ENCODE measurements around the gene ACYP2.
"Not testable (repeated sequence)": the region's sequence is repeated elsewhere in the genome, so short reads cannot be mapped to it uniquely, and the experiment has no call there.

The ACYP2 gene

DNA sequence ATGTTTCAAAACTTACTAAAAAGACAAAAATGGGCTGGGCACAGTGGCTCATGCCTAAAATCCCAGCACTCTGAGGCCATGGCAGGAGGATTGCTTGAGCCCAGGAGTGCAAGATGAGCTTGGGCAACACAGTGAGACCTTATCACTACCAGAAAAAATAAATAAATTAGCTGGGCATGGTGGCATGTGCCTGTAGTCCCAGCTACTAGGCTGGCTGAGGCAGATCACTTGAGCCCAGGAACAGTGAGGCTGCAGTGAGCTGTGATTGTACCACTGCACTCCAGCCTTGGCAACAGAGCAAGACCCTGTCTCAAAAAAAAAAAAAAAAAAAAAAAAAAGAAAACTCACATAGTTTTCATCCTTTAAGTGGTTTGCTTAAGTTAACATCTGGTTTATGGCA lies 134.2 kb downstream of the ACYP2 start:
- Mint-ChIP-seq H3K27ac (no peak overlapping the region), H3K4me3 (no peak overlapping the region), H3K4me1 (ENCODE audit: low read depth) (no peaks in the 10 kb centered on the region), H3K27me3 (no peaks in the 10 kb centered on the region), H3K36me3 (ENCODE audit: low read depth) (peaks cover 3% of the 10 kb centered on the region), H3K9me3 (peaks cover 2% of the 10 kb centered on the region)
- DNase-seq, result no peak

GRCh38 chr2:54254180-54254579 lies 138.8 kb downstream of the ACYP2 start:
- peaks cover 2% of the 10 kb centered on the region for H3K9me3 Mint-ChIP-seq
- H3K27me3 Mint-ChIP-seq, result no peaks in the 10 kb centered on the region
- no peaks in the 10 kb centered on the region for H3K4me1 Mint-ChIP-seq (ENCODE audit: low read depth)
- DNase-seq, result no peak
- peaks cover 5% of the 10 kb centered on the region for H3K36me3 Mint-ChIP-seq (ENCODE audit: low read depth)
- H3K27ac Mint-ChIP-seq, result no peak overlapping the region
- no peak overlapping the region for H3K4me3 Mint-ChIP-seq

- H3K4me1 Mint-ChIP-seq (ENCODE audit: low read depth), result no peaks in the 10 kb centered on the region
- H3K27ac Mint-ChIP-seq, result no peak overlapping the region
- DNase-seq, result no peak
- H3K27me3 Mint-ChIP-seq, result no peaks in the 10 kb centered on the region
- H3K9me3 Mint-ChIP-seq, result peaks cover 2% of the 10 kb centered on the region
- peaks cover 5% of the 10 kb centered on the region for H3K36me3 Mint-ChIP-seq (ENCODE audit: low read depth)
- H3K4me3 Mint-ChIP-seq, result no peak overlapping the region
Measured at GRCh38 chr2:54255230-54256090, 140.0 kb downstream of the ACYP2 start.

DNA sequence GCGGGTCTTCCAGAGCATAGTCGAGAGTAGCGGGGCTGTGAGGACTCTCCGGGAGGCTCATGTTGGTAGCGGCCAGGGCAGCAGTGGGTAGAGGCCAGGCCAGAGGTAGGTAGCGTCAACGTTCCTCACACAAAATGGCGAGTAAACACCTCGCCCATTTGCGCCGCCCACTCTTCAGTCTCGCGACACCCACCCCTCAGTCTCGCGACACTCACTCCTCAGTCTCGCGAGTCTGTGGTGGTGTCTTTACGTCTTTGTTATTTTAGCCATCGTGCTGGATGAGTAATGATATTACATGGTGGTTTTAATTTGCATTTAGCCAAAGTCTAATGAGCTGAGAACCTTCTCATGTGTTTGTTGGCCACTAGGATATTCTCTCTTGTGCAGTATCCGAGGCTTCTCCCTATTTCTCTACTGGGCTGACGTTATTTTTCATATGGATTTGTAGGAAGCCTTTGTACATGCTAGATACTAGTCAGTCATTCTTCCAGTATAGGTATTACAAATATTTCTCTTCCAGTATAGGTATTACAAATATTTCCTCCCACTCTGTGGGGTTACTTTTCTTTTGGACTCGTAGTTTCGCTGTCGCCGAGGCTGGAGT lies 140.8 kb downstream of the ACYP2 start, which contains the start of gene TSPYL6:
TSPYL6 (minus strand) TSS at position 139 of the 604 bp plus-strand sequence; CDS start at position 61, 78 bp downstream.
- DNase-seq, result no peak
- Mint-ChIP-seq H3K27me3 (no peaks in the 10 kb centered on the region), H3K27ac (no peak within 1 kb of the TSS), H3K4me1 (ENCODE audit: low read depth) (no peaks in the 10 kb centered on the region), H3K9me3 (peaks cover 2% of the 10 kb centered on the region), H3K36me3 (ENCODE audit: low read depth) (peaks cover 5% of the 10 kb centered on the region), H3K4me3 (no peak within 1 kb of the TSS)

DNA sequence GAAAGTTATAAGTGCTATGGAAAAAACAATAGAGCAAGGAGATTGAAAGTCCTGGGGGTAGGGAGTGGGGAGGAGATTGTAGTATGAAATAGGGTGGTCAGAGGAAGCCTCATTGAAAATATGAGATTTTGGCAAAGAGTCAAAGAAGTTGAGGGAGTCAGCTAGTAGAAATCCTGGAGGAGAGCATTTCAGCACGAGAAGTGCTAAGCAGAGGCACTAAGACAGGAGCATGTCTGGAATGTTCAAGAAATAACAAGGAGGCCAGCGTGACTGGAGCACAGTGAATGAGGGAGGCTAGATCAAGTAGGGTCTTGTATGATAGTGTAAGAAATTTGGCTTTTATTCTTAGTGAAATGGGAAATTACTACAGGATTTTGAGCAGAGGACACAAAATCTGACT lies 142.8 kb downstream of the ACYP2 start:
- Mint-ChIP-seq H3K4me1 (ENCODE audit: low read depth) (no peaks in the 10 kb centered on the region), H3K9me3 (peaks cover 2% of the 10 kb centered on the region), H3K36me3 (ENCODE audit: low read depth) (peaks cover 3% of the 10 kb centered on the region), H3K27ac (no peak overlapping the region), H3K4me3 (no peak overlapping the region), H3K27me3 (no peaks in the 10 kb centered on the region)
- no peak for DNase-seq

DNA sequence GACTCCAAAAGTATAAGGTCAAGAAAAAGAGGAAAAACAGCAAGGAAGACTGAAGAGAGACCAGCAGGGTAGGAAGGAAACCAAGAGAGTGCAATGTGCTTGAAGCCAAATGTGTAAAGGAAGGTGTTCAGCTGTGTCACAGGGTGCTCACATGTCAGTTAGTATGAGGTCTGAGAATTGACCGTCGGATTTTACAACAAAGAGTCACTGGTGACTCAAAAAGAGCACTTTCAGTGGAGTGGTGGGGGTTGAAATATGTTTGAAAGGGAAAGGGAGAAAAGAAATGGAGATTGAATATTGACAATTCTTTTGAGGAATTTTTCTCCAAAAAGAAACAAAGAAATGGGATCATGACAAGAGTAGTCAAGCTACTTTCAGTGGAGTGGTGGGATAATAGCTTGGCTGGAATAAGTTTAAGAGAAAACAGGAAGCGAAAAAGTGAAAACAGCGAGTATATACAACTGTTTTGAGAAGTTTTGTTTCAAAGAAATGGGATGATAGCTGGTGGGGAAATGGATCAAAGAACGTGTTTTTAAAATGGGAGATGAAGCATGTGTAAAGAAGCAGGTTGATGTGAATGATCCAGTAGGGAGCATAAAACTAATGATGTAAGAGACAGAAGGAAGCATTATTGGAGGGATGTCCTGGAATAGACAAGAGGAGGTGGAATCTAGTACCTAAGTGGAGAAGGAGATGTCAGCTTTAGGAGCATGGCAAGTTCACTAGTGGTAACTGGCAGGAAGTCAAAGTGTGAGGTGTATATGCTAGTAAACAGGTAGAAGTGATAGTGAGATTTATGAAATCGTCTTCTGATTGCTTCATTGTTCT lies 144.2 kb downstream of the ACYP2 start:
- DNase-seq, result no peak
- Mint-ChIP-seq H3K27ac (no peak overlapping the region), H3K4me3 (no peak overlapping the region), H3K4me1 (ENCODE audit: low read depth) (no peaks in the 10 kb centered on the region), H3K27me3 (no peaks in the 10 kb centered on the region), H3K9me3 (peaks cover 7% of the 10 kb centered on the region), H3K36me3 (ENCODE audit: low read depth) (peaks cover 7% of the 10 kb centered on the region)

DNA sequence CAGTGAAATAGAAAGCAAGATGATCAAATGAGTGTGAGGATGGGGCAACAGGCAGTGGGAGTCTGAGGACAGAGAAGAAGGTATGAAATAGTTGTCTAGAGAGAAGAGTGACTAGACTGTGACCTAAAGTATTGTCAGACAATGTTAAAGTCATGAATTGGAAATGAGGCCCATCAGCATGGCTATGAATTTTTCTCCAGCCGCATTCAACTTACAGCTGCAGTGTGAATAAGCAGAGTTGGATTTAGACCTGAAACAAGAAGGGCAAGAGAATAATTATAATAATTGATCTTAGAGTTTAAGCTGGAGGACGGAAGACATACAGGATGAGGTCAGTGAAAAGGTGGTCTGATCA lies 144.8 kb downstream of the ACYP2 start:
- no peaks in the 10 kb centered on the region for H3K4me1 Mint-ChIP-seq (ENCODE audit: low read depth)
- H3K36me3 Mint-ChIP-seq (ENCODE audit: low read depth), result peaks cover 9% of the 10 kb centered on the region
- H3K9me3 Mint-ChIP-seq, result peaks cover 7% of the 10 kb centered on the region
- H3K27ac Mint-ChIP-seq, result no peak overlapping the region
- DNase-seq, result no peak
- H3K4me3 Mint-ChIP-seq, result no peak overlapping the region
- no peaks in the 10 kb centered on the region for H3K27me3 Mint-ChIP-seq

DNA sequence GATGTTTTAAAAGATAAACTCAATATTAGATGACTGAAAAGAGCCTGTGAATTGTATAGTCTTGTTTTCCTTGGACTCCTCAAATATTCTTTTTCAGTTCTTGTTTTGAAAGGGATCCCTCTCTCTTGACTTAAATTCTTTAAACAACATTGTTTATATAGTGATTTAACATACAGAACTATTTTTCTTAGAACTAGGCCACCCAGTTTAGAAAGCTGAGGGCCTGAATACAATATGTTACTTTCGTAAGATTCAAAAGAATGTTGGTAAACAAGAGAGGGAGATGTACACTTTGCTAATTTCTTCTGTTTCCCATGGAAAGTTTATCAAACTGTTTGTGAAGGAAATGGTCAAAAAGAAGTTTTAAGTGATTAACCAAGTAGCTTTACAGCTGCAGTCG lies 146.1 kb downstream of the ACYP2 start:
- no peak overlapping the region for H3K4me3 Mint-ChIP-seq
- no peak for DNase-seq
- no peak overlapping the region for H3K27ac Mint-ChIP-seq
- peaks cover 10% of the 10 kb centered on the region for H3K9me3 Mint-ChIP-seq
- H3K4me1 Mint-ChIP-seq (ENCODE audit: low read depth), result no peaks in the 10 kb centered on the region
- peaks cover 7% of the 10 kb centered on the region for H3K36me3 Mint-ChIP-seq (ENCODE audit: low read depth)
- H3K27me3 Mint-ChIP-seq, result no peaks in the 10 kb centered on the region

- Mint-ChIP-seq H3K4me3 (no peak overlapping the region), H3K9me3 (peaks cover 10% of the 10 kb centered on the region), H3K27me3 (no peaks in the 10 kb centered on the region), H3K27ac (no peak overlapping the region), H3K4me1 (ENCODE audit: low read depth) (no peaks in the 10 kb centered on the region), H3K36me3 (ENCODE audit: low read depth) (peaks cover 7% of the 10 kb centered on the region)
- no peak for DNase-seq
Measured at GRCh38 chr2:54262015-54262765, 146.8 kb downstream of the ACYP2 start.

- peaks cover 10% of the 10 kb centered on the region for H3K9me3 Mint-ChIP-seq
- not testable (repeated sequence) for DNase-seq; H3K27me3 Mint-ChIP-seq; H3K27ac Mint-ChIP-seq; H3K4me1 Mint-ChIP-seq (ENCODE audit: low read depth); H3K36me3 Mint-ChIP-seq (ENCODE audit: low read depth); H3K4me3 Mint-ChIP-seq
Measured at GRCh38 chr2:54265081-54265480, 149.7 kb downstream of the ACYP2 start.

DNA sequence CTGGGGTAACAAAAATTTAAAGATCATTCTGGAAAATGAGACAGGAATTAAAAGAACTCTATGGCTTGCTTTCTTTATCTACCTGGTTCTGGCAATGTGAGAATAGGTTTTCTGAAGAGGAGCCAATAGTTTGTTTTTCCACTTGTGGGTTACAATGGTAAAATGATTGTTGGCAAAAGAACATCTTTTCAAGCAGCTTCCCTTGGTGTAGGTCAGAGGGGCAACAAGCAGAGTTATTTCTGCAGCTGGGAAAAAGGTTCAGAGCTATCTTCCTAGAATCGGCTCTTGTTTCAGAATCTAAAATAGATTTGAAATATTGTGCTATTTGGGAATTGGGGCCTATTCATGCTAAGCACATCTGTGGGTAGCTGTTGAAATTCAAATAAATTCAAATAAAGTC lies 152.2 kb downstream of the ACYP2 start:
- Mint-ChIP-seq H3K27me3 (no peaks in the 10 kb centered on the region), H3K4me1 (ENCODE audit: low read depth) (peaks cover 5% of the 10 kb centered on the region), H3K9me3 (peaks cover 10% of the 10 kb centered on the region), H3K36me3 (ENCODE audit: low read depth) (peaks cover 7% of the 10 kb centered on the region), H3K4me3 (no peak overlapping the region), H3K27ac (no peak overlapping the region)
- no peak for DNase-seq

DNA sequence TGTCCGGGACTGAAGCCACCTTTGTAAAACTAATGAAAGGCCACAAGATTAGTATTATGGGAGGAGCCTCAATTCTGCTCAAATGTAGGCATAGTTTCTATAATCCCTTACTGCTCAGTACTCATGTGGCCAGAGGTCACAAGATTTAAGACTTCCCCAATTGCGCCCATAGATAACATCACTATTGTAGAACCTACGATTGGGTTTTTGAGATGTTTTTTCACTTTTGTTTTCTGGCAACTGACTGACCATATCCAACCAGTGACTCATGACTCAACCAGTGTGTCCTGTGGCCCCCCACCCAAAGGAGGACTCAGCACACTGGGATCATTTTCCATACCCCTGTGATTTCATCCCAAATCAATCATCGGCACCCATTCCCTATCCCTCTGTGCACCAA lies 155.8 kb downstream of the ACYP2 start:
- Mint-ChIP-seq H3K36me3 (ENCODE audit: low read depth) (peaks cover 5% of the 10 kb centered on the region), H3K27me3 (no peaks in the 10 kb centered on the region), H3K4me1 (ENCODE audit: low read depth) (peaks cover 5% of the 10 kb centered on the region), H3K27ac (no peak overlapping the region), H3K4me3 (no peak overlapping the region), H3K9me3 (no peaks in the 10 kb centered on the region)
- DNase-seq, result no peak

DNA sequence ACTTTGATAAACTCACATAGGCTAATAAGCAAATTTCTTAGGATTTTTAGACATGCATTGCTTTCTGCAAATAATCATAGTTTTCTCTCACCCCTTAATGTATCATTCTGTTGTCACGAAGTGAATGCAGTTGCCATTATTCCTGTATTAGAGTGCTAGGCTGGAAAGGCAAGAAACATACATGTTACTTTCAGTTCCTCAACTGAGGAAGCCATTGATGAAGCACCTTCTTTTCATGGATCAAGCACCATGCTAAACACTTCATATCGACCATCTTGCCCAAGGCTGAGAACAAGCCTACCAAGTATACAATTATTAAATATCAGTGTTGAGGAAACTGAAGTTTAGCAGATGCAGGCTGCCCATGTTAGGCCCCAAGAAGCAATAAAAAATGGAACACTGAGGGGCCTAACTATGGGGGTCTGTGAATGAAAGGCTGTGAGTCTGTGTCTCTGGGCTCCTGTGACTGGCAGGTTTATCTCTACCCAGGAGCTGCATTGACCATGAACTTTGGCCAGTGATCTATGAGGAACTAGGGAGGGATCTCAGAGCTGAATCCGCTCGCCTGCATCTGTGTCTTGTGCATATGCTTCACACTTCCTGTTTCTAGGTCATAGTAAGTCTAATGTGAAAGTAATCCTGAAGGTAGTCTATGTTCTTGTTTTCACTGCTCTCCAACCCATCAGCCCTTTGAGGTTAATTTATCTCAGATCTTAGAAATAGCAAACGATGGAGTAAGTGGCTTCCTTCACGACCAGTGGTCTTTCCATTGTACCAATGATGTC lies 156.6 kb downstream of the ACYP2 start:
- H3K27me3 Mint-ChIP-seq, result no peaks in the 10 kb centered on the region
- no peak overlapping the region for H3K4me3 Mint-ChIP-seq
- peaks cover 5% of the 10 kb centered on the region for H3K4me1 Mint-ChIP-seq (ENCODE audit: low read depth)
- no peak for DNase-seq
- H3K27ac Mint-ChIP-seq, result no peak overlapping the region
- H3K36me3 Mint-ChIP-seq (ENCODE audit: low read depth), result peaks cover 5% of the 10 kb centered on the region
- no peaks in the 10 kb centered on the region for H3K9me3 Mint-ChIP-seq

All from activated T-cell treated with anti-CD3 and anti-CD28 coated beads, Interleukin-2, amount 50 U/mL, for 24 hours (primary cell).